ENCODE measurements around the gene TNNC1.

TNNC1 gene

GRCh38 chr3:52484680-52485461 lies 31.0 kb upstream of the TNNC1 start:
- DNase-seq (ENCODE audit: low read depth) = no peak

- DNase-seq (ENCODE audit: low read depth) = peak; percentile 73
Observed at GRCh38 chr3:52483577-52484381, 29.9 kb upstream of the TNNC1 start.

GRCh38 chr3:52483081-52483480 lies 29.2 kb upstream of the TNNC1 start:
- no peak for DNase-seq (ENCODE audit: low read depth)

- DNase-seq (ENCODE audit: low read depth) = no peak
Observed at GRCh38 chr3:52481819-52482521, 28.1 kb upstream of the TNNC1 start.

GRCh38 chr3:52480768-52481715 lies 27.2 kb upstream of the TNNC1 start:
- DNase-seq (ENCODE audit: low read depth) = no peak

GRCh38 chr3:52479877-52480575 lies 26.2 kb upstream of the TNNC1 start:
- DNase-seq (ENCODE audit: low read depth) = no peak

- no peak for DNase-seq (ENCODE audit: low read depth)
Observed at GRCh38 chr3:52479037-52479876, 25.4 kb upstream of the TNNC1 start.

GRCh38 chr3:52477796-52478095 lies 23.9 kb upstream of the TNNC1 start:
- DNase-seq (ENCODE audit: low read depth) = no peak

GRCh38 chr3:52477076-52477795 lies 23.4 kb upstream of the TNNC1 start:
- DNase-seq (ENCODE audit: low read depth) = no peak

GRCh38 chr3:52473026-52473425 lies 19.2 kb upstream of the TNNC1 start:
- no peak for DNase-seq (ENCODE audit: low read depth)

GRCh38 chr3:52472239-52473000 lies 18.6 kb upstream of the TNNC1 start:
- no peak for DNase-seq (ENCODE audit: low read depth)

GRCh38 chr3:52471371-52472238 lies 17.8 kb upstream of the TNNC1 start:
- DNase-seq (ENCODE audit: low read depth) = no peak

- DNase-seq (ENCODE audit: low read depth) = no peak
Observed at GRCh38 chr3:52470920-52471319, 17.1 kb upstream of the TNNC1 start.

GRCh38 chr3:52469001-52469400 lies 15.2 kb upstream of the TNNC1 start:
- DNase-seq (ENCODE audit: low read depth) = no peak

GRCh38 chr3:52468336-52468735 lies 14.5 kb upstream of the TNNC1 start:
- DNase-seq (ENCODE audit: low read depth) = no peak

- no peak for DNase-seq (ENCODE audit: low read depth)
Observed at GRCh38 chr3:52463416-52463815, 9.6 kb upstream of the TNNC1 start.

GRCh38 chr3:52461874-52462273 lies 8.0 kb upstream of the TNNC1 start:
- DNase-seq (ENCODE audit: low read depth) = no peak
